SK-N-SH (cell line): ENCODE data around the gene PSME1.

ENCODE experiments used
- ELF1 ChIP-seq: IDR thresholded peaks from 2 replicates; pipeline ENCODE4 v1.4.0; 2012
- EZH2phosphoT487 ChIP-seq: fragments of 200-600 bp; sonication (generic); IDR thresholded peaks from 2 replicates; pipeline ENCODE4 v1.6.1; 2017; ENCODE audit warnings: low read depth, mixed run types, mild to moderate bottlenecking, antibody characterized with exemption, moderate library complexity, borderline replicate concordance
- FOXJ3 ChIP-seq: sonication (generic); formaldehyde crosslinking; IDR thresholded peaks from 2 replicates; pipeline ENCODE4 v1.5.1; 2020; ENCODE audit warnings: mild to moderate bottlenecking, missing genetic modification reagents
- JUND ChIP-seq: IDR thresholded peaks from 2 replicates; pipeline ENCODE4 v1.4.0; 2012
- POLR2AphosphoS5 ChIP-seq: IDR thresholded peaks from 2 replicates; pipeline ENCODE4 v1.6.1; 2012; ENCODE audit warnings: low read depth, low read length
- RAD21 ChIP-seq: IDR thresholded peaks from 2 replicates; pipeline ENCODE4 v1.6.1; 2012; ENCODE audit warnings: mild to moderate bottlenecking, low read length
- RCOR1 ChIP-seq: fragments of 150-350 bp; IDR thresholded peaks from 2 replicates; pipeline ENCODE4 v1.6.1; 2017; ENCODE audit warnings: antibody characterized with exemption, low read length
- YY1 ChIP-seq: IDR thresholded peaks from 2 replicates; pipeline ENCODE4 v1.4.0; 2012; ENCODE audit warnings: low read depth, mild to moderate bottlenecking
- TF ChIP-seq, protein P1 (sequence below): fragments of 200-600 bp; sonication (generic); IDR thresholded peaks from 2 replicates; pipeline ENCODE4 v1.6.1; 2017; ENCODE audit warnings: antibody characterized with exemption, mild to moderate bottlenecking, moderate library complexity

DNA sequence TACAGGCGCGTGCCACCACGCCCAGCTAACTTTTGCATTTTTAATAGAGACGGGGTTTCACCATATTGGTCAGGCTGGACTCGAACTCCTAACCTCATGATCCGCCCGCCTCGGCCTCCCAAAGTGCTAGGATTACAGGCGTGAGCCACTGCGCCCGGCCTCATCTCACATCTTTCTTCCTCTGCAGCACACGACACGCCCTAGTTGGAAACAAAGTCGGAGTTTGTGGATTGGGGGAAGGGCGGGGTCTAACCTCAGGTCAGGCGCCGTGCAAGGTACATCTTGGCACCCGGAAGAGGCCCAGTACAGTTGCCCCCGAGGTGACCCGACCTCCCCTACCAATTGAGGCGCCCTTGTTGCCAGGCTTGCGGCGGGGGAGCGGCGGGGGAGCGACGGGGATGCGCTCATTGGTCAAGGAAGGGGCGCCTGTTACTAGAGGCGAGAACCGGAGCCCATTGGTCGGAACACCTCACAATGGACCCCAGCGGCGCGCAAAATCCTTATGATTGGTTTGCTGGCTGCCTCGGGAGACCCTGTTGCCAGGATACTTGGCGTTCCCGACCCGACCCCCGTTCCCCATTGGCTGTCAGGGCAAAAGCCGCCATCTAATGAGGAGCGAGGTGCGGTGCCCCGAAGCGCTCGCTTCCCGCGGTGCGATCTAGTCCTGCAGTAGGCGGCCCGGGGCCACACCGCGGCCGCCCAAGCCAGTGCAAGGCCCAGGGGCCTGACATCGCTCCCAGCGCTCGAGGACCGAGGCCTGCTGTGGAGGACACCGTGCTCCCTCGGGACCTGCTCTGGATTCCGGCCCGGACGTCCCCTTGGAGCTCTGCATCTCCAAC, 35.6 kb downstream of the PSME1 start, which contains the start of gene REC8:
- TF ChIP-seq, protein P1, sequence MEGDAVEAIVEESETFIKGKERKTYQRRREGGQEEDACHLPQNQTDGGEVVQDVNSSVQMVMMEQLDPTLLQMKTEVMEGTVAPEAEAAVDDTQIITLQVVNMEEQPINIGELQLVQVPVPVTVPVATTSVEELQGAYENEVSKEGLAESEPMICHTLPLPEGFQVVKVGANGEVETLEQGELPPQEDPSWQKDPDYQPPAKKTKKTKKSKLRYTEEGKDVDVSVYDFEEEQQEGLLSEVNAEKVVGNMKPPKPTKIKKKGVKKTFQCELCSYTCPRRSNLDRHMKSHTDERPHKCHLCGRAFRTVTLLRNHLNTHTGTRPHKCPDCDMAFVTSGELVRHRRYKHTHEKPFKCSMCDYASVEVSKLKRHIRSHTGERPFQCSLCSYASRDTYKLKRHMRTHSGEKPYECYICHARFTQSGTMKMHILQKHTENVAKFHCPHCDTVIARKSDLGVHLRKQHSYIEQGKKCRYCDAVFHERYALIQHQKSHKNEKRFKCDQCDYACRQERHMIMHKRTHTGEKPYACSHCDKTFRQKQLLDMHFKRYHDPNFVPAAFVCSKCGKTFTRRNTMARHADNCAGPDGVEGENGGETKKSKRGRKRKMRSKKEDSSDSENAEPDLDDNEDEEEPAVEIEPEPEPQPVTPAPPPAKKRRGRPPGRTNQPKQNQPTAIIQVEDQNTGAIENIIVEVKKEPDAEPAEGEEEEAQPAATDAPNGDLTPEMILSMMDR = no peak
- no peak for TF ChIP-seq JUND
- no peak for TF ChIP-seq YY1
- no peak for TF ChIP-seq RCOR1
- TF ChIP-seq EZH2phosphoT487 = no peak
- TF ChIP-seq POLR2AphosphoS5 = no peak; the same call in 1 of the 2 replicates
- no peak for TF ChIP-seq FOXJ3 (CRISPR knock-in tag)
- 0 out of 2 replicates have a peak, but pooled peaks have one; percentile 53 for TF ChIP-seq ELF1
- TF ChIP-seq RAD21 = no peak
